Endometrial microvascular endothelial cells (primary cell): ENCODE measurements around the gene RPUSD1. TPM values are rescaled to one million over a fixed set of nuclear protein-coding genes. Genes with fewer than 3 reads are reported as not detected.

Experiments
- in situ Hi-C: cut with HindIII; loops from 2 replicates; pipeline ENCODE4 v1.10.0; 2017; ENCODE audit warnings: low sequenced_read_pairs, low pct_unique_long_range_greater_than_20kb; ENCODE audit errors: inconsistent ontology term
- total RNA-seq: library from RNA; depleted of rRNA; stranded (reverse); fragments of >200 nt; gene quantifications from one replicate; pipeline ENCODE4 v1.2.3, GENCODE V29; 2015; ENCODE audit errors: inconsistent ontology term

The RPUSD1 gene
- total RNA-seq, 1 donor from 2014 or later, result 77.6 TPM

GRCh38 chr16:740459-740763 lies 47.8 kb downstream of the RPUSD1 start:
- in situ Hi-C loops, result no loop called here

- in situ Hi-C loops, result no loop called here
These were observed 48.4 kb downstream of the RPUSD1 start for GRCh38 chr16:739560-740458.

- in situ Hi-C loops, result no loop called here
These were observed 51.2 kb downstream of the RPUSD1 start for GRCh38 chr16:736936-737481.

GRCh38 chr16:735982-736453 lies 52.2 kb downstream of the RPUSD1 start:
- in situ Hi-C loops, result no loop called here

- in situ Hi-C loops, result no loop called here
These were observed 53.0 kb downstream of the RPUSD1 start for GRCh38 chr16:734981-735881.

Other genes with a start within 250 kb of the RPUSD1 start
- not detected for gene PRR35, start 228.0 kb downstream of the RPUSD1 start, total RNA-seq
- not detected for gene NHLRC4, start 221.4 kb downstream of the RPUSD1 start, total RNA-seq
- 29.1 TPM for gene PIGQ, start 218.4 kb downstream of the RPUSD1 start, total RNA-seq
- gene RAB40C, start 198.3 kb downstream of the RPUSD1 start, total RNA-seq, result 9.9 TPM
- not detected for gene WFIKKN1, start 157.4 kb downstream of the RPUSD1 start, total RNA-seq
- 119 TPM for gene METTL26, start 152.1 kb downstream of the RPUSD1 start, total RNA-seq
- 23.4 TPM for gene MCRIP2, start 146.6 kb downstream of the RPUSD1 start, total RNA-seq
- gene WDR90, start 139.0 kb downstream of the RPUSD1 start, total RNA-seq, result 39.7 TPM
- 41.3 TPM for gene RHOT2, start 120.2 kb downstream of the RPUSD1 start, total RNA-seq
- gene RHBDL1, start 112.7 kb downstream of the RPUSD1 start, total RNA-seq, result 2.1 TPM
- 229 TPM for gene STUB1, start 108.0 kb downstream of the RPUSD1 start, total RNA-seq
- 68.2 TPM for gene JMJD8, start 104.0 kb downstream of the RPUSD1 start, total RNA-seq
- 6.3 TPM for gene WDR24, start 98.0 kb downstream of the RPUSD1 start, total RNA-seq
- gene FBXL16, start 82.6 kb downstream of the RPUSD1 start, total RNA-seq, result not detected
- gene METRN, start 73.3 kb downstream of the RPUSD1 start, total RNA-seq, result 17.2 TPM
- 14.0 TPM for gene ANTKMT, start 67.2 kb downstream of the RPUSD1 start, total RNA-seq
- not detected for gene CCDC78, start 61.9 kb downstream of the RPUSD1 start, total RNA-seq
- not detected for gene HAGHL, start 61.3 kb downstream of the RPUSD1 start, total RNA-seq
- 34.5 TPM for gene CIAO3, start 47.4 kb downstream of the RPUSD1 start, total RNA-seq
- not detected for gene MSLN, start 27.6 kb downstream of the RPUSD1 start, total RNA-seq
- gene CHTF18, start 239 bp upstream of the RPUSD1 start, total RNA-seq, result 33.9 TPM
- not detected for gene GNG13, start 12.4 kb upstream of the RPUSD1 start, total RNA-seq
- gene LMF1, start 182.6 kb upstream of the RPUSD1 start, total RNA-seq, result 6.3 TPM
- gene SOX8, start 193.4 kb upstream of the RPUSD1 start, total RNA-seq, result not detected